H1 (cell line): ENCODE data around the gene CARD11. TPM values are rescaled to one million over a fixed set of nuclear protein-coding genes. Genes with fewer than 3 reads are reported as not detected.

Experiments
- CEBPB ChIP-seq: IDR thresholded peaks from 2 replicates; pipeline ENCODE4 v1.6.1; 2012; ENCODE audit warnings: low read depth, low read length
- RBBP5 ChIP-seq: IDR thresholded peaks from 2 replicates; pipeline ENCODE4 v1.7.1; 2012; ENCODE audit warnings: low read depth, mild to moderate bottlenecking, inconsistent platforms, low read length, moderate library complexity, borderline replicate concordance
- polyA plus RNA-seq, 7 experiments: library from polyadenylated mRNA; depleted of rRNA in 3 of 7; stranded (reverse) in 5 of 7; unstranded in 2 of 7; fragments of >200 nt in 5 of 7; fragments of 200-250 nt in 2 of 7; gene quantifications; 1 replicate in 5 of 7; 2 replicates in 1 of 7; 4 replicates in 1 of 7; pipeline versions ENCODE4 v1.2.1 to v1.2.3, GENCODE V29; 2011 to 2013; ENCODE audit warnings: missing spikeins in 2 of 7, mixed read lengths in 2 of 7
- total RNA-seq: library from RNA; stranded (reverse); fragmentation: NEBNext Ultra II Directional; extraction: Animal tissue kit (Norgen Biotek cat#: 25700); gene quantifications from 2 replicates; pipeline ENCODE4 v1.2.1, GENCODE V29; 2021

The CARD11 gene
- total and polyA plus RNA-seq, 2 of the 8 experiments (the other 6 are each of a cell fraction or from before 2014, with no cell fraction given): 12.6 to 29.8 TPM

- TF ChIP-seq RBBP5: no peak
- no peak for TF ChIP-seq CEBPB
Observed at GRCh38 chr7:2934984-2935740, 108.5 kb downstream of the CARD11 start (continued).
